CD4-positive, alpha-beta T cell treated with Interleukin-12 subunit alpha and Interleukin-12 subunit beta, for 1 hour (primary cell): ENCODE results near the gene GHRHR.

Experiments used
- DNase-seq: peaks from one replicate; pipeline ENCODE4 v3.0.0-alpha.2; 2020

GHRHR gene

GRCh38 chr7:30987178-30987577, 23.4 kb downstream of the GHRHR start:
- DNase-seq = no peak

- DNase-seq = no peak
Measured at GRCh38 chr7:30987936-30988335, 24.2 kb downstream of the GHRHR start.

- DNase-seq = no peak
Measured at GRCh38 chr7:30988351-30989005, 24.7 kb downstream of the GHRHR start.

- DNase-seq = no peak
Measured at GRCh38 chr7:30989008-30989823, 25.5 kb downstream of the GHRHR start.

DNA sequence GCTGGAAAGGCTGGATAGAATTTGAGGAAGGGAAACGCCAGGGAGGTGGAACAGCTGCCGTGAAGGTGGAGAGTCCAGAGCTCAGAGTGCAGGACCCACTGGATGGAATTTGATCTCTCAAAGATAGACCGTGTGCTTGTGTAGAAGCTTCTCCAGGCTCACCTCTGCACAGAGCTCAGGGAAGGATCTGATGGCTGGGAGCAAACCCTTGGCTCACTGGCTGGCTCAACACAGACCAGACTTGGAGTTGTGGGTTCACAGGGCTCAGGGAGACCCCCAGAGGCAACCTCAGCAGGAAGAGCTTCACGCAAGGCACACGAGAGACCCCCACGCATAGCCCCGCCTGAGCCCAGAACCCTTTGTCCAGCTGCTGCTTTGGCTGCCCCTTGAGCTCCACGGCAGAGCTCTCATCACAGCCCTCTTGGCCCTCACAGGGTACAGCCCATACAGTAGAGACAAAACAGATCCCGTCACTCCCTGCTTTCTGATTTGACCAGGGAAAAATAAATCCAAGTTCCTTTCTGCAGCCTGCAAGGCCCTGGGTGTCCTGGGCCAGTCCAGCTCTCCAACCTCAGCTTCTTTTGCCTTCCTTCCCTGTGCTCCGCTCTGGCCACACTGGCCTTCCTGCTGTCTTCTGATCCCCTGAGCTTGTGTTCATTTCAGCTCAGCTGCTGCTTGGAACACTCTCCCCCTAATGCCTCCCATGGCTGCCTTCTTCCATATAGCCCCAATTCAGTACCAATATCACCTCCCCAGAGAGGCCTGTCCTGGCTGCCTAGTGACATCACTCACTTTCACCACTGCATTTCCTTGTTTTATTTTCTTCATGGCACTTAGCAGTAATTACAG, 26.3 kb downstream of the GHRHR start:
- DNase-seq = no peak

GRCh38 chr7:30990673-30991170, 27.0 kb downstream of the GHRHR start:
- no peak for DNase-seq

DNA sequence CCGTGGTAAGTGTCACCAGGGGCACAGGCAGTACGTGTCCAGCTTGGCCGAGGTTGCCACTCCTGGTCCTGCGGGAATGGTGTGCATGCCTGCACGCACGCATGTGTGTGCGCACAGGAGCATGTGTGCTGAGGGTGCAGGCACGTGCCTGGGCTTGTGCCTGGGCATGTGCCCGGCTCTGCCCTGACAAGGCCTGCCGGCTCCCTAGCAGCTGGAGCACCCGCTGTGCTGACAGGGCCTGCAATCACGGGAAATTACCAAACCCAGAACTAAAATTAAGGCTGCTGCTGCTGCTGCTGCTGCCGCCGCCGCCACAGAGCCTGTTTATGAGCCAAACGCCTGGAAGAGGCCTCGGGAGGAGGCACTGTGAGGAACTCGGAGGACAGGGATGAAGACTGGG, 28.7 kb downstream of the GHRHR start:
- DNase-seq = no peak

GRCh38 chr7:30994206-30995100, 30.7 kb downstream of the GHRHR start:
- no peak for DNase-seq

DNA sequence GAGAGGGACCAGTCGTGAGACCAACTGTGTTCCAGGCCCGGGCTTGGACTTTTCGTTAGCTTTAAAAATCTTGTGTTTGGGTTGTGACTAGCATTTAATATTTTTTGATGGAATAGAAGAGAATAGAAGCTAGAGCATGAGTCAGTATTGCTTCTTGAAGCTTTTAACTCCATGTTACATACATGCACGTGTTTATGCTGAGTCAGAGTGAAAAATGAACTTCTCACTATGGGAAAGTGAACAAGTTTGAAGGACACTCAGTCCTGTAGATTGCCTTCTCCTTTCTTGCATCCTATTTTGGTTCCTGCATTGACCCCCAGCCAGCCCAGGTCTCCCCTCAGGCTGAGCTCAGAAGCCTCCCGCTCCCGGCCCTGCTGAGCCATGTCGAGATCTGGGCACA, 31.8 kb downstream of the GHRHR start:
- no peak for DNase-seq

DNA sequence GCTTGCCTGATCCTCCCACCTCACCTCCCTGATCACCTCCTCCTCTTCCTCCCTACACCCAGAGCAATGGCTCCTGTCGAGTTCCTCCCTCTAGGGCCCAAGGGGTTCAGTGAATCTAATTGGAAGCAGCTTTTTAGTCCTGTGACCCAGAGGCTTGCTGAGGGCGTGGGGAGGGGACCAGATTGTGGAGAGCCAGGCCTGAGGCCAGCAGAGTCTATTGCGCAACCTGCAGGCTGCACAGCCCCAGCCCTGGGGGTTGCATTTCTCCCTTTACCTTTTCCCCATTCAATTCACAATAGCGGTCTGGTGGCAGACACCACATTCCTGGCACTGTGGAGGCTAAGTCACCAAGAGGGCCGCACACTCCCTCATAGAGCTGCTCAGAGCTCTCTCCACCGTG, 32.5 kb downstream of the GHRHR start:
- DNase-seq = no peak

GRCh38 chr7:30996883-30997282, 33.1 kb downstream of the GHRHR start:
- DNase-seq = no peak

GRCh38 chr7:30997316-30997715, 33.6 kb downstream of the GHRHR start:
- DNase-seq = no peak

DNA sequence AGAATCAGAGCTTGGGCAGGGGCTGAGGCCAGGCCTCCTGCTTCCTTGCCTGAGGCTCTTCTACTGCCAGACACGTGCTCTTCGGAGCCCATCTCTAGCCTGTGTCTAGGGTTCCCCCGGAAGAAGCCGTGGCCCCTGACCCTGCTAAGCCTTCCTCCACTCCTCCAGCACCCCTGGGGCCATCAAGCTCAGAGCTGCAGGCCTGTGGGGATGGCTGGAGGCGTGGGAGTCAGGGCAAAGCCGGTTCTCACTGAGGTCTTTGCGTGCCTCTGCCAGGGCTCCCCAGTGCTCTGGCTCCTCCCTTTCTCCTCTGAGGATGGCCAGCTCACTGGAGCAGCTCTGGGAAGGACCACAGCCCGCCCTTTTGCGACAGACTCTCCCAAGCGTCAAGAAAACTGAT, 34.4 kb downstream of the GHRHR start:
- no peak for DNase-seq

DNA sequence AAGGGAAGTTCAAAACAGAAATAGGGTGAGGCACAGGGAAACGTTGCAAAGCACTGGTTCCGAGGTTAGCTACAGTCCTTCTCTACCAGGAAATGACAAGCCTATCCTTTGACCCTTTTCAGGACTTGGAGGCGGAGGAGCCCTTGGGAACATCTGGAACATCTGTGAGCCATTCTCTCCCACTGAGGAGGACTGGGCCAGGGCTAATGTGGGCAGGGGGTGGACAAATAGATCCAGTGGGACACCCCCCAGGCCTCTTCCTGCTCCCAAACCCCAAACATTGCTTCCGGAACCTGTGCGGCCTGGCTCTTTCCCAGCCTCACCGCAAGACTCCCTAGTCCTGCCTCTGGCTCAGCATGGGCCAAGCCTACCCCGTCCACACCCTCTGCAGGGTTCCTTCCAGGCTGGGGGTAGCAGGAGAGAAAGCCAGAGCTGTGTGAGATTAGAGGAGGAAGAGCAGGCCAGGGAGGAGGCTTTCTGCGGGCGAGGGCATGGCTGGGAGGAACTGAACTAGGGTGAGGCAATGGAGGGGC, 36.5 kb downstream of the GHRHR start:
- no peak for DNase-seq

- no peak for DNase-seq
Measured at GRCh38 chr7:31000779-31001178, 37.0 kb downstream of the GHRHR start.

- DNase-seq = no peak
Measured at GRCh38 chr7:31002256-31002655, 38.5 kb downstream of the GHRHR start.

DNA sequence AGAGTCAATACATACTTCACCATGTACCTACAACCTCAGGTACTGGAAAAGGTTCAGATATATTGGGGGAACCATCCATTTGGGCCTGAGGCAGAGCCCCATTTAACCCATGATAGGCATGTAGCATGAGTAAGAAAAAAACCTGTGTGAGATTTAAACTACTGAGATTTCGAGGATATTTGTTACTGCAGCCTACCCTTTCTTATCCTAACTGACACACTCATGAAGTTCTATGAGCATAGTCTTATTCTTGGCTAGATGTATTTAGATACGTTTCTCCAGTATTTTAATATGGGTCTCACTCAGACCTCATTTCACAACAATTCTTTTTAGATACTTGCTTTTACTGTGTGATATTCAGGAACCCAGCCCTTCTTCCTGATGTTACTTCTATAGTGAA, 39.3 kb downstream of the GHRHR start:
- DNase-seq = no peak

GRCh38 chr7:31003721-31004120, 40.0 kb downstream of the GHRHR start:
- no peak for DNase-seq

- no peak for DNase-seq
Measured at GRCh38 chr7:31004393-31004792, 40.6 kb downstream of the GHRHR start.

DNA sequence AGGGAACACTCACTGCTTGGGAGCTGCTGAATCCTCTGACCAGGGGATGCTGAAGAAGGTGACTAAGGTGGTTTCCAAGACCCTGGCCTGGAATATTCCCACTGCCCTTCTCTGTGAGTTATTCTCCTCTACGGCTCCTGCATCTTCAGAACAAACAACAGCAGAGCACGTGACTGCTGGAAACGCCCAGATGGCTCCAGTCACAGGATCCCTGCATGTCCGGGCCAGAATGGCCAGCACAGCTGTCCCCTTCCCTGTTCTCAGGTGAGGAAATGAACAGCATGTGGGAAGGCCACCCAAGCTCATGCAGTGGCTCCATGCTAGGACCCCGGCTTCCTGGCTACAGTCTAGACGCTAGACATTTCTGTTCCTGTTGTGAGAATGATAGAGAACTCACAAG, 43.1 kb downstream of the GHRHR start:
- DNase-seq = no peak

DNA sequence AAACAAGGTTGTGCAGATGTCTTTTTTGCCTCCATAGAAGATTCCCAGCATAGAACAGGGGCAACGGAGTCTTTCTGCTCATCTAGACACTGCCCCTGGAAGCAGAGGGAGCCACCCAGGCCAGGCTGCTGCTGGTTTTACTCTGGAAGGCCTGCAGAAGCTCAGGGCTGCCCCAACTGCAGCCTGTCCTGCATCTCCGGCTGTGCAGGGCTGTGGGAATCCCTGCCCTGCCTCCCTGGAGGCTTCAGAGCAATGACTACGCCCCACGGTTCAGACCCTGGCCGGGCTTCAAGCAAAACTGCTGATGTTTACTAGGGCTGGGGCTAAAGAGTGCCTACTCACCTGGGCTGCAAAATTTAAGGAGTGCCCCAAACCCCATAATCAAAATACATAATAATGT, 43.9 kb downstream of the GHRHR start:
- DNase-seq = no peak

DNA sequence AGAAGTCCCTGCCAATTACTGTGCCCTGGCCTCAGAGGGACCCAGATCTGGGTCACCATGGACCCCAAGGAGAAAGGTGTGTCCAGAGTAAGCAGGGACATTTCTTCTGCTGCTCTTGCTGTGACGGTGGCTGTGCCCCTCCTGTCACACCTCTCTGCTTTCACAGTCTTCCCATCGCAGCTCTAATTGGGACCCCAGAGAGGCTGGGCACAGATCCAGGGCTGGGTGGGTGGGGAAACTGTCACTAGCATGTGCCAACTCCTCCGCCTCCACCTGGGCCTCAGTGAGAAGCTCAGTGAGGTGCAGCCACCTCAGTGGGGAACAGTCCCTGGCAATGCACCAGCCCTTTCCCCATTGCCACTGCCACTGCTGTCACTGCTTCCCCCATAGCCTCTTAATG, 51.1 kb downstream of the GHRHR start:
- DNase-seq = no peak
